GM10266 (cell line): ENCODE data around the gene PYDC2.
"Not testable (repeated sequence)": the region's sequence is repeated elsewhere in the genome, so short reads cannot be mapped to it uniquely, and the experiment has no call there.

ENCODE experiments used
- DNase-seq: peaks from one replicate; pipeline ENCODE4 v3.0.0; 2012; ENCODE audit errors: extremely low spot score
- TF ChIP-seq, protein P1 (sequence below): IDR thresholded peaks from 2 replicates; pipeline ENCODE4 v1.5.1; 2012; ENCODE audit warnings: mild to moderate bottlenecking, low read depth; ENCODE audit not compliant: control insufficient read depth, insufficient read depth; ENCODE audit errors: missing control alignments

Gene PYDC2

DNA sequence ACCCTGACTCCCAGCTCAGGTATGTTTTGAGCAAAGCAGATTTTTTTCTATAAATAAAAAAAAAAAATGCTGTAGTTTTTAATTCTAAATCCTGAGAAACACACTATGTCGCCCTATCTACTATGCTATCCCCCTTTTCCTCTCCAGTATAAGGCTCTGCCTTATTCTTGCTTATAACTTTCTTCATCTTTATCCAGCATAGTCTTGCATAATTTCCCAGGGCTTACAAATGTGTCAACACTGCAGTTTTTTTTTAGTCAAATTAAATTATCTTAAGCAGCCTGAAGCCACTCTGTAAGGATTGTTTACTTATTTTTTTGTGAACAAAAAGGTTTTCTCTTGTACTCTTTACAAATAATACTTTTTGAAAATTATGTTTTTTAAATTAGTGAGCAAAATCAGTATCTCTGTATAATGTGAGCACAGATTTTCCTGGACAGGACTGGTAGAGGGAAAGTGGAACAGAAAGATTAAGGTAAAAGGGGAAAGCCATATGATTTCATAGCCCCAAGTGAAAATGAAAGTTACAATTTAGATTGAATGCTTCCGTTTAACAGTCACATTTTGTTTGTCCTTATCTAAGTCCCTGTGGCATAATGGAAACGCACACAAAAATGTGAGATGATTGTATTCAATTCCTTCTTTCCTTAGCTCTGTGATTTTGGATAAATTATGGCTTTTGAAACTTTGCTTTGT, 5.6 kb upstream of the PYDC2 start:
- peak; percentile 25 for DNase-seq
- TF ChIP-seq, protein P1, sequence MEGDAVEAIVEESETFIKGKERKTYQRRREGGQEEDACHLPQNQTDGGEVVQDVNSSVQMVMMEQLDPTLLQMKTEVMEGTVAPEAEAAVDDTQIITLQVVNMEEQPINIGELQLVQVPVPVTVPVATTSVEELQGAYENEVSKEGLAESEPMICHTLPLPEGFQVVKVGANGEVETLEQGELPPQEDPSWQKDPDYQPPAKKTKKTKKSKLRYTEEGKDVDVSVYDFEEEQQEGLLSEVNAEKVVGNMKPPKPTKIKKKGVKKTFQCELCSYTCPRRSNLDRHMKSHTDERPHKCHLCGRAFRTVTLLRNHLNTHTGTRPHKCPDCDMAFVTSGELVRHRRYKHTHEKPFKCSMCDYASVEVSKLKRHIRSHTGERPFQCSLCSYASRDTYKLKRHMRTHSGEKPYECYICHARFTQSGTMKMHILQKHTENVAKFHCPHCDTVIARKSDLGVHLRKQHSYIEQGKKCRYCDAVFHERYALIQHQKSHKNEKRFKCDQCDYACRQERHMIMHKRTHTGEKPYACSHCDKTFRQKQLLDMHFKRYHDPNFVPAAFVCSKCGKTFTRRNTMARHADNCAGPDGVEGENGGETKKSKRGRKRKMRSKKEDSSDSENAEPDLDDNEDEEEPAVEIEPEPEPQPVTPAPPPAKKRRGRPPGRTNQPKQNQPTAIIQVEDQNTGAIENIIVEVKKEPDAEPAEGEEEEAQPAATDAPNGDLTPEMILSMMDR: no peak

DNA sequence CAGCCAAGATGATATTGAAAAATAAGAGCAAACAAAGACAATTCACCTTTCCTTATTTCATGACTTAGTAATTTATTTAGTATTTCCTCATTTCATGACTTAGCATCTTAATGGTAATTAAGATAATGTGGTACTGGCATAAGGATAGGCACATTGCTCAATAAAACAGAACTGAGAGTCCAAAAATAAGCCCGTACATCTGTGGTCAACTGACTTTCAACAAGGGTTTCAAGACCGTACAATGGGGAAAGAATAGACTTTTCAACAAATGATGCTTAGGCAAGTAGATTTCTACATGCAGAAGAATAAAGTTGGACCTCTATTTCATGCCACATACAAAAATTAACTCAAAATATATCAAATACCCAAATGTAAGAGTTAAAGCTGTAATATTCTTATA, 603 bp upstream of the PYDC2 start:
- no peak for DNase-seq
- TF ChIP-seq, protein P1: no peak

DNA sequence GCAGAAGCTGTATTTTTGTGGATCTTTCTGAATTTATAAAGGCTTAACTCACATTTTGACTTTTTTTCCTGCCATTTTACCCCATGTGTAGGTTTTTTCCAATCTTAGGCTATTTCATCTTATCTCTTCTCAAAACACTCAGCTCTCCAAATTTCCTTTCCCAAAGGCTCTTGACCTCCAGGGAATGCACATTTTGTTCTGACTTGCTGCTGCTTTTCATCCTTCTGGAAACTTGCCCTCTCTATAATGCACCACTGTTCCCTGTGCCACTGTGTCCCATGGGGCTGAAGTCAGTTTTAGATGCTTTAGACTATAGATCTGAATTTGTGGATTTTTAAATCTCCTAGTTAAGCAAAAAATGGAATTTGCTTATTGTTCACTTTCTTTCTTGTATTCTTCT, 9.1 kb downstream of the PYDC2 start:
- no peak for DNase-seq
- TF ChIP-seq, protein P1: no peak

DNA sequence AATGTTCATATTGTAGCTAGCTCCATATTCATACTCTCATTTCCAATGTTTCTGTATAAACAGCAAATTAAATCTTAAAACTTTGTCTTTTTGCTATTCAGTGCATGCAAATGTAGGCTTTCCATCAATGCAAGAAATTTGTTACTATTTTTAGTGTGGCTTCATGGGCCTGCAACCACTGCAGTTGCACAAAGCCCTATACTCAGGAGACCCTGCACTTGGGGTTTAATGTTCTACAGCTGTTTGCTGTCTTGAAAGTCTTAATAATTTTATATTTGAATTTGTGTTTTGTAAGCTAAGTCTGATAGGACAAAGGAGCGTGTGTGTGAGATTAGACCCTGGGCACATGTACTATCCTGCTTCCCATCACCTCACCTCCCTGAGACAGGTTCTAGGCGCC, 9.6 kb downstream of the PYDC2 start:
- no peak for DNase-seq
- TF ChIP-seq, protein P1: no peak

DNA sequence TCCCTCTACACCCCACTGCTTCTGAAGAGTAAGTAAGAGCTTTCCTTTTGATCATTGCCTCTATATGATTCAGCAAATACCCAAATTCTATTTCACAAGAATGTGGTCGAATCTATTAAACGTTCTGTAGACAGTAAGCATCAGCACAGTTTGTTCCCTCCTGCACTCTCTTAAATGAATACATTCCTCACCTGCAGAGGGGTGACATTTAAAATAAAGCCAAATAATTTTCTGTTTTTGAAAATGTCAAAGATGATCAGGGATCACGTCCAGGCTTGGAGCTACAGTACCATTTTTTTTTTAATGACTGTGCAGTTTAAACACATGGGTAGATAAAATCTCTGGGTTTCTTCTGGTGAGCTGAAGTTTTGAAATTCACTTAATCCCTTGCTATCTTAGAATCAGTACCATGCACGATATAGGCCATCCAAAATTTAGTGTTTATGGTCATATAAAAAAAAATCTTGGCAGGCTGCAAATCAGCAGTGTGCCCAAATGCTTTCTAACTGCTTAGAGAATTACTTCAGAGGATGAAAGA, 12.8 kb downstream of the PYDC2 start:
- DNase-seq: no peak
- TF ChIP-seq, protein P1: no peak

DNA sequence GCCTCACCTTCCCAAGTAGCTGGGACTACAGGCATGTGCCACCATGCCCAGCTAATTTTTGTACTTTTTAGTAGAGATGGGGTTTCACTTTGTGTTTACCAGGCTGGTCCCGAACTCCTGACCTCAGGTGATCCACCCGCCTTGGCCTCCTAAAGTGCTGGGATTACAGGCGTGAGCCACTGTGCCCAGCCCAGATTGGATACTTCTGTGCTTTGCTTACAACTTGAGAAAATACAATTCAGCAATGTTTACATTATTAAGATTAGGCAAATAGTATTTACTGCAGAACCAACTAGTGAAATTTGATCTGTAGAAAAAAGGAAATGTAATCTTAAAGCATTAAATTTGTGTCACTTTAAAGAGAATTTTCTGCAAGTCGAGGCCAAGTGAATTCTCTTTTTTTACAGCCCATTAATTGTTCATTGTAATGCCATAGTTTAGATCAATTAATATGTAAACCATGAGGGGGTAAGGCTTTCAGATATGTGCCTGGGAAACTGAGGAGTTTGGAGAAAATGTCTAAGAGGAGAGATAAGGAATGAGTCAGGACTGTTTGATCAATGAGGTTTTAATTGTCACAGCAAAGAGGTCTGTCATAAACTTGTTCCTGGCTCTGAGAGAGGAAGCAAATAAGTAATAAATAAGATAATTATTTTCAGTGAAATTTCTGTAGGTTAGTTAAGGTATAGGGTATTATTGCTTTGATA, 15.3 kb downstream of the PYDC2 start:
- TF ChIP-seq, protein P1: no peak
- no peak for DNase-seq

DNA sequence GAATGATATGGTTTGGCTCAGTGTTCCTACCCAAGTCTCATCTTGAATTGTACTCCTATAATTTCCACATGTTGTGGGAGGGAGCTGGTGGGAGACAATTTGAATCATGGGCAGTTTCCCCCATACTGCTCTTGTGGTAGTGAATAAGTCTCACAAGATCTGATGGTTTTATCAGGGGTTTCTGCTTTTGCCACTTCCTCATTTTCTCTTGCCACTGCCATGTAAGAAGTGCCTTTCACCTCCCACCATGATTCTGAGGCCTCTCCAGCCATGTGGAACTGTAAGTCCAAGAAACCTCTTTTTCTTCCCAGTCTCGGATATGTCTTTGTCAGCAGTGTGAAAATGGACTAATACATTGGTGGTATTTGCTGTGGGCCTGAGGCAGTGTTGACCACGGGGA, 23.0 kb downstream of the PYDC2 start:
- DNase-seq: not testable (repeated sequence)
